ENCODE data around the gene ZFAND2B. TPM values are rescaled to one million over a fixed set of nuclear protein-coding genes. Genes with fewer than 3 reads are reported as not detected.
A peak's percentile ranks its signal among the peaks of the same experiment; 100 is the strongest.

Gene ZFAND2B
- total RNA-seq, 2 experiments from 2014 or later, result 65.9 to 67.4 TPM

- peaks cover 86% of the 10 kb centered on the region for H3K4me1 ChIP-seq (ENCODE audit: insufficient read depth, low read length)
- H3K27ac Mint-ChIP-seq, result peak overlapping the region; percentile 96
- intact Hi-C loops (cut with DNase I, micrococcal nuclease), result loop anchor here in 1 of 2 experiments (5.0 kb wide), 1 partner anchor 71 kb away; the partner anchor contains the start of genes CNPPD1 and RETREG2
- ATAC-seq (ENCODE audit: poor library complexity) (peak; percentile 68), DNase-seq (peak; percentile 25 to 93 (median 52))
- no peaks in the 10 kb centered on the region for H3K9me3 ChIP-seq (ENCODE audit: control insufficient read depth in 1 of 2, insufficient read depth in 1 of 2, low read length in 2 of 2)
- H3K4me1 Mint-ChIP-seq (ENCODE audit: low read depth), result peaks cover 92% of the 10 kb centered on the region
- H3K4me3 ChIP-seq (ENCODE audit: low read length), result peak overlapping the region; percentile 52
- H3K9me3 Mint-ChIP-seq, result no peaks in the 10 kb centered on the region
- H3K36me3 ChIP-seq (ENCODE audit: insufficient read depth, low read length), result peaks cover 44% of the 10 kb centered on the region
- POLR2A ChIA-PET, result interaction anchor here (0.7 to 10.1 kb wide), 15 partner anchors 10 to 356 kb away, joined by 3 to 202 read pairs (median 5); partner anchors contain the start of genes ABCB6, ANKZF1, ATG9A and CNPPD1
- H3K27ac ChIP-seq (ENCODE audit: low read depth in 1 of 2, low read length in 2 of 2), result peak overlapping the region; percentile 61 to 98
- no peaks in the 10 kb centered on the region for H3K27me3 ChIP-seq (ENCODE audit: control insufficient read depth in 1 of 2, insufficient read depth in 2 of 2, low read length in 2 of 2)
- no peaks in the 10 kb centered on the region for H3K27me3 Mint-ChIP-seq
- H3K4me3 Mint-ChIP-seq, result peak overlapping the region; percentile 88
- TF ChIP-seq CTCF (IDR thresholded peaks at IDR 0.05), result no peak
- CTCF ChIA-PET, result interaction anchor here (1.5 to 3.8 kb wide), 3 partner anchors 47 to 88 kb away, joined by 5 to 30 read pairs (median 5); partner anchors contain the start of gene NHEJ1
- peaks cover 61% of the 10 kb centered on the region for H3K36me3 Mint-ChIP-seq (ENCODE audit: low read depth)
Observed at GRCh38 chr2:219247678-219248642, 41.4 kb downstream of the ZFAND2B start.

GRCh38 chr2:219248845-219249202 is 42.2 kb downstream of the ZFAND2B start:
- H3K4me1 ChIP-seq (ENCODE audit: insufficient read depth, low read length), result peaks cover 86% of the 10 kb centered on the region
- Mint-ChIP-seq H3K27me3 (no peaks in the 10 kb centered on the region), H3K36me3 (ENCODE audit: low read depth) (peaks cover 69% of the 10 kb centered on the region), H3K4me3 (peak overlapping the region; percentile 88), H3K9me3 (no peaks in the 10 kb centered on the region), H3K27ac (peak overlapping the region; percentile 96), H3K4me1 (ENCODE audit: low read depth) (peaks cover 84% of the 10 kb centered on the region)
- H3K27me3 ChIP-seq (ENCODE audit: control insufficient read depth in 1 of 2, insufficient read depth in 2 of 2, low read length in 2 of 2), result no peaks in the 10 kb centered on the region
- peak overlapping the region; percentile 61 to 98 for H3K27ac ChIP-seq (ENCODE audit: low read depth in 1 of 2, low read length in 2 of 2)
- intact Hi-C loops (cut with DNase I, micrococcal nuclease), result loop anchor here in 1 of 2 experiments (1.0 to 5.0 kb wide), 2 partner anchors 20 to 72 kb away; partner anchors contain the start of genes ANKZF1, ATG9A, CNPPD1 and RETREG2
- ATAC-seq (ENCODE audit: poor library complexity), result no peak
- ChIA-PET POLR2A (interaction anchor here (0.6 to 10.1 kb wide), 14 partner anchors 11 to 139 kb away, joined by 3 to 202 read pairs (median 15); partner anchors contain the start of genes ABCB6, ANKZF1, ATG9A and CNPPD1), CTCF (interaction anchor here (1.0 to 3.8 kb wide), 6 partner anchors 19 to 89 kb away, joined by 5 to 30 read pairs (median 6); partner anchors contain the start of genes ANKZF1, ATG9A and NHEJ1)
- peaks cover 44% of the 10 kb centered on the region for H3K36me3 ChIP-seq (ENCODE audit: insufficient read depth, low read length)
- peak overlapping the region; percentile 52 for H3K4me3 ChIP-seq (ENCODE audit: low read length)
- no peak for DNase-seq
- no peaks in the 10 kb centered on the region for H3K9me3 ChIP-seq (ENCODE audit: control insufficient read depth in 1 of 2, insufficient read depth in 1 of 2, low read length in 2 of 2)
- TF ChIP-seq CTCF (IDR thresholded peaks at IDR 0.05), result no peak
